Epidermal melanocyte (primary cell): ENCODE data around the gene ENC1.

Experiments
- DNase-seq: peaks from one replicate; pipeline ENCODE4 v3.0.0; 2011; ENCODE audit warnings: low spot score; ENCODE audit not compliant: insufficient read length

Gene ENC1

DNA sequence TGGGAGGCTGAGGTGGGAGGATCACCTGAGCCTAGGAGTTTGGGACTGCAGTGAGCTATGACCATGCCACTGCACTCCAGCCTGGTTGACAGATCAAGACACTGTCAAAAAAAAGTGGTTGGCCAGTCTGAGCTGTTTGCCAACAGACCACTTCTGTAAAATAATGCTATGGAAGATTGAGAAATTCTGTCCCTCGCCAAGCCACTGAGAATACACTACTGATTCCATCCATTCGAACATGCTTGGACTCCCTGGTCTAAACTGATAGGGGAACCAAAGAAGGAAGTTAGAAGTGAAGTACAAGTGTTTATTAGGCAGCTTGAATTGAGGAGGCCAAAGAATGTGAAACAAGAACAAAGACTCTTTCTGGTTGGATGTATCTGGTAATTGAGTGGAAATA is 27.2 kb downstream of the ENC1 start:
- DNase-seq: no peak

DNA sequence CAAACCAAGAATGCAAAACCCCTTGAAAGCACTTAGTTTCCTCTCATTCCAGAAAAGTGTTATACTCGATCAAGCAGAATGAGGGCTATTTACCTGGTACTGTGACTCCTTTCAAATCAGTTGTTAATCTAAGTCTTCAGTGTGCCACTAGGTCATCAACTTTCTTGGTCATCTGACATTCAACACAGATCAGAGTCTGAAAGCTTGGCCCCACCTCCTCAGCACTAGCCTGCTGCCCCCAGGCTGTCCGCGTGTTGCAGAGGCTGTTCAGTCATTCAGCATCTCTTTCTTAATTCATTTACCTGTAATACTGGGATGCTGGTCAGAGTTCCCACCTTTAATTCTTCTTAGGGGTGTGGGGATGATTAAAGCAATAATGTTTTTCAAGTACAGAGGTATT is 28.5 kb downstream of the ENC1 start:
- DNase-seq: no peak

DNA sequence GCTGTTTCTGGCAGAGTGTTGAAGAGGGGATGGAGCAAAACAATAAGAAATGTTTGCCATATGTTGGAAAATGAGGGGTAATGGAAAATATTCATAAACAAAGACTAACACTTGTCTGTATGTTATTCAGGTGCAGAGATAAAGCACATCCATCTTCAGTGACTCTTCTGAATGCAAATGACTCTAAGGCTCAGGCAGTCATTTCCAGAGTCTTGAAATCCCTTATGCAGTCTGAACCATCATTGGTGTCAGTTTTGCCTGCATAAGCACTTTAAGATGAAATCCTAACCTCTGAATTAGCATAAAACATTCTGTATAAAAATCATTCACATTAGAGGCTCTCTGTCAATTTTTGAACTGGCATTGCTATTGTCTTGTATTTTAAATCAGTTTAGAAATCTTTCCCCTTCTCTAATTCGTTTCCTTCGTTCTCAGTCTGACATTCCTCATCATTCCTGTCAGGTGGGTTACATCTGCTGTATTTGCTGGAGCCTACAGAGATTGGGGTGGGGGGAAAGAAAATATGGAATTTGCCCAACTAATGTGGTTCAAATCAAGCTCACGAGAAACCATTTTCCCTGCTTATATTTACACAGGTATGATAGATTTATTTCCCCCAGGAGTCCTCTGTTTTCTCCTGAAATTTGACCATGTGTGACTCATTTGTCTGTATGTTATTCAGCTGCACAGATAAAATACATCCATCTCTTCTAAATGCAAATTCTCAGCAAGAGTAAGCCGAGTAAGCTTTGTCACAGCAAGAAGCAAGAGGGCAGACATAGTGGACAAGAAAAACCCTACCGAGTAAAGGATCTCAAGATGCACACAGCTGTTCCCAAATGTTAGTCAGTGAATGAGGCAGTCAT is 31.6 kb downstream of the ENC1 start:
- DNase-seq: no peak

DNA sequence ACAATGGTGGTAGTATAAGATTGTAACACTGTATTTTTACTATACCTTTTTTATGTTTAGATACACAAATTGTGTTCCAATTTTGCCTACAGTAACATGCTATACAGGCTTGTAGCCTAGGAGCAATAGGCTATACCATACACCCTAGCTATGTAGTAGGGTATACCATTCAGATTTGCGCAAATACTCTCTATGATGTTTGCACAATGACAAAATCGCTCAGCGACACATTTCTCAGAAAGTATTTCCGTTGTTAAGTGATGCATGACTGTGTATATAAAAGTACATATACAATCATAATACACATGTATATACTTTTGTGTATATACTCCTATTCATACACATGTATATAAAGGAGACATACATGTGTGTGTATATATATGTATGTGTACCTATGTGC is 34.8 kb downstream of the ENC1 start:
- no peak for DNase-seq

DNA sequence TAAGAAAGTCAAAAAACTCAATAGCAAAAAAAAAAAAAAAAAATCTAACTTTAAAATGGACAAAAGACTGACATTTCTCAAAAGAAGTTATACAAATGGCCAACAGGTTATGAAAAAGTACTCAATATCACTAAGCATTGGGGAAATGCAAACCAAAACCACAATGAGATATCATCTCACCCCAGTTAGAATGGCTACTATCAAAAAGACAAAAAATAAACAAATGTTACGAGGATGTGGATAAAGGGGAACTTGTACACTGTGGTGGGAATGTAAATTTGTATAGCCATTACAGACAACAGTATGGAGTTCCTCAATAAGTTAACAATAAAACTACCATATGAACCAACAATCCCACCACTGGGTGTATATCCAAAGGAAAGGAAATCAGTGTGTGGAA is 37.2 kb downstream of the ENC1 start:
- no peak for DNase-seq

DNA sequence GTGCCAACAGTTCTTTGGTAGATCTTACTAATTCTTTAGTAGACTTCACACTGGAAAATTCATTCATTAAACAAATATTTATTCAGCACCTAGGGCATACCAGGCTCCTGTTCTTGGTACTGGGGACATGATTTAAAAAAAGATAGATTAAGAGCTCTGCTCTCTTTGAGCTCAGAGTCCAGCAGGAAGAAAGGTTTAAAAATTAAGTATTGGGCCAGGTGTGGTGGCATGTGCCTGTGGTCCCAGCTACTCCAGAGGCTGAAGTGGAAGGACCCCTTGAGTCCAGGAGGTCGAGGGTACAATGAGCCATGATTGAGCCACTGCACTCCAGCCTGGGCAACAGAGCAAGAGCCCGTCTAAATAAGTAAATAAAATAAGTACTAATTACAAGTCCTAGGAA is 41.4 kb downstream of the ENC1 start:
- no peak for DNase-seq

DNA sequence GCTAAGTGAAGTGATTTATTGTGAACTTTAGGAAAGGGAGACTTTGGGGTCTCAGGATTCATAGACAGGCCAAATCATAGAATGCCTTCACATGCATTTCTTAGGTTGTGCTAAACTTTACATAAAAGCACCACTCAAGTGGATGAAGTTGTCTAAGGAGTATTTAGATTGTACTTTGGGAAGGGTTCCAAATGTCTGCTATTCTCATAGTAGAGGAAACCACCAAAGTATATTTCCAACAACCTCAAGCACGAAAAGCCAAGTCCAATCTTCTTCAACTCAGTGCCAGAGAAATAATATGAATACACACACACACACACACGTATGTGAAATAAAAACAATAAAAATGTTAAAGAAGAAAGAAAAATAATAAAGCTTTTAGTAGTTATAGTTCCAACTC is 41.8 kb downstream of the ENC1 start:
- no peak for DNase-seq

DNA sequence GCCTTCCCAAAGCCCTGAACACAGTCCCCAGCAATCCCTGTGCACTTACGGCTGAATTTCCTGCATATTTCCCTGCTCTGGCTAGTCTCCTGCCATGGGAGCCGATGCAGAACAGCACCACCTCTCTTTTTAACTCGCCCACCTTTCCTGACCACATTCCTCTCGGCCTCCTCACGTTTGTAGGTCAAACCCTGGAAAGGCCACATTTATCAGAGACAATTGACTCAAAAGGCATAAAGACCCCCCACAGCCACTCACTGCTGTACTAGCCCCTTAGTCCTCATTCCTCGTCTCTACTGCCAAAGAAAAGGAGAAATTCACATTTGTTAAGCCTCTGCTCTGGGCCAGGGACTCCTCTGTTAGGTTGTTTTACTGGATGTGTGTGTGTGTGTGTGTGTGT is 43.6 kb downstream of the ENC1 start:
- no peak for DNase-seq

DNA sequence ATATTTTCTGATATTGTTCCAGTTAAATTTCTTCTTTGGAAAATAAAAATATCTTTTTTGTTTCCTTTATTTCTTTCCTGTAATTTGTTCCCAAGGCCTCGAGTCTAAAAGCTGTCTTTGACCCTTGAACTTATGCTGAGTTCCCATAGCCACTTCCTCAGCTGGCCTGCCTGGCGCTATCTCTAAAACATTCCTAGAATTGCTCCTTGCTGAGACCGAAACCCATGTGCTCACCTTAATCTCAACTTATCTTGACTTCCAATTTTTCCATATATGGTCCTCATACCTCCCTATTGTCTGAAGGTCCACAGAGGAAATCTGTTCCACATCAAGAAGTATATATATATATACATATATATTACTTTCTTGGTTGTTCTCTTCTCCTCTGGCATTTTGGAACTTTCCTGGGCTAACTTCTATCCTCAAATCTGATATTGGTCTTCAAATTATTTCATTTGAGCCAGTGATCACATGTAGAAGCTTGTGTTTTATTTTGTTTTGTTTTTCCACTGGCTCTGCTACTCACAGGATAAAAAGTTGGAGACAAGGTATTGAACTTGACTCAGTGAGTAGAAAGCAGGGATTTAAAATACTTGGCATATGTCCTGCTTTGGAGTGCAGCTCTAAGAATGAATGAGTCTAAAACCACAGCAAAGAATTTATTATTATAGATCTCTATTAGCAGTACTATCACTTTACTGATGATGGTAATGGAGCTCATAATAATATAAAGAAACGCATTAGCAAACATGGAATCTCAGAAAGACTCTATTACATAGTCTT is 45.2 kb downstream of the ENC1 start:
- no peak for DNase-seq

DNA sequence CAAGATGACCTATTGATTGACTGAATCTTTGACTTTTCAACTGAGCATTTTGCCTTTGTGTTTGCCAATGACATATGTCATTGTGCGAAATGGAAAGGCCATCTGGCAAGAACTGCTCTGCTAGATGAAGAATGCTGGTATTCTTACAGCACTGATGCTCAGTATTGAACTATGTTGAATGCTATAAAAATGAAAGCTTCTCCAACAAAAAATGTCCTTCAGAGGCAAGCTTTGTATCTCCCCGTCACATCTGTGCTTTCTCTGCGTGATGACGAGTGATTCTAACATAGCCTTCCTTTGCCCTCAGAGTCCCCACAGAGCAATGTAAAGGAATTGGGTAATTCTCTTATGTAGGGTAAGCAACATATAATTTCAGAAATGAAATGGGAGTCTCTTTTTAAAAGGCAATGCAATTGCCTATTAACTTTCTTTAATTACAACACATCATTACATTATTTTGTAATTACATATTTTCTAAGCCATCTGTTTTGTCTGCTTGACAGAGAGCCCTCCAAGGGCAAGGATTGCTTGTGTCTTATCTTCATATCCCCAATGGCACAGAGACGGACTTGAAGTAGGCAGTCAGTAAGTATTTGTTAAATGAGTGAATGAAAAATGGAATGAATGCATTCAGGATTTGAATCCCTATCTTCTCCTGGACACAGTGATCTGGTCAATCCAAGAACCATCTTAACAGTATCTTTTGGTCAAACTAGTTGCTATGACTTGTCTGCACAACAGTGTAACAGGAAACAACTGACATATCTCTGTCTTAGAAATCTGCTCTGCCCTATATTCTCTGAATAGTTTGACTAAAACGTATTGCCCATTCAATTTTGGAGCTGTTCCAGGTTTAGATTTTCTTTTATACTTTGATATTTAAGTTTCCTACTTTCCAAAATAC is 46.1 kb downstream of the ENC1 start:
- no peak for DNase-seq

DNA sequence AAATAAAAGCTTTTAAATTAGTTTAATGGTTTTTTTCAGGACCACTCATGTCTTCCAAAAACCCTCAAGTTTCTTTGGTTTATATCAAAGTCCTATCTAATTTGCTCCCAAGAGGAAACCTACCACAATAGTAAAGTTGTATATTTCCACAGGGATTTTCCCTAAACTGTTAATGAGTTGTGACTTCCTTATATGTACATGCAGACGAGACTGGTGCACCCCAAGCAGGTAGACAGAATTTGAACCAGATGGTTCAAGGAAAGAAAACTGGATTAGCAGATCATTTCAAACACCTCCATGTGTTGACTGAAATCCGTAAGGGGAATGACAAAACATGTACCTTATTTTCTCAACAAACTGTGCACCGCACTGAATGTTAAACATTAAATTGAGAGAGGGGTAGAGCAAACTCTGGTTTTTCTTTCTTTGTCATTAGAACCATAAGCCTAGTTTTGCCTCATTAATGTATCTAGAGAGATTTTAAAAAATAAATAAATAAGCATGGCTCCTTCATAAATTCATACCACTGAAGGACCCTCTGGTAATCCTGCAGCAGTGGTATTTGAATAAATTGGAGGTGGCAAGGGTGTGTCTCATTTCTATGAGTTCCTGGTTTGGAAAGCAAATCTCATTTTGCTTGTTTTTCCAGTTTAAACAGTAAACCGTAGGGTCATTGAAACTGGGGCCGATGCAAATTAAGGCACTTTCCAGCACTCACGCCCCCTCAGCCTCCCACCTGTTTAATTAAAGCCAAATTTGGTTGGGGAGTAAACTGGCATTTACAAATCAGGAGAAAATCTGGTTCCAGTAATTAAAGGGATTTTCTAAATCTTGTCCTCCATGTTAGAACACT is 51.1 kb downstream of the ENC1 start:
- no peak for DNase-seq

DNA sequence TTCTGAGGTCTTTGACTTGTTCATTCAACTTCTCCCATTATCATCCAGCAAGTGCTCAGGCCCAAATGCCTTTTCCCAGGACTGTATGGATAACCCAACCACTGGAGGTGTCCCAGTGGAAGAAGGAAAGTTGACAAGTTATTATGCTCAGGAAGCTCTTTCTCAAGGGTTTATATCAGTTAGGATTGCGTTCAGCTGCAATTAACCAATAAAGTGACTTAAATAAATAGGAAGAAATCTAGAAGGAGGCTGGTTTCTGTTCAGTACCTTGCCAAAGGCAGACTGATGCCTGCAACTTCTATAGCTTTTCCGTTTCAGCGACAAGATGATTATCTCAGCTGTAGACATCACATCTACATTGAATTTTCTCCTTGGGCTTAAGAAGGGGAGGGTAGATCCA is 52.1 kb downstream of the ENC1 start:
- DNase-seq: no peak

DNA sequence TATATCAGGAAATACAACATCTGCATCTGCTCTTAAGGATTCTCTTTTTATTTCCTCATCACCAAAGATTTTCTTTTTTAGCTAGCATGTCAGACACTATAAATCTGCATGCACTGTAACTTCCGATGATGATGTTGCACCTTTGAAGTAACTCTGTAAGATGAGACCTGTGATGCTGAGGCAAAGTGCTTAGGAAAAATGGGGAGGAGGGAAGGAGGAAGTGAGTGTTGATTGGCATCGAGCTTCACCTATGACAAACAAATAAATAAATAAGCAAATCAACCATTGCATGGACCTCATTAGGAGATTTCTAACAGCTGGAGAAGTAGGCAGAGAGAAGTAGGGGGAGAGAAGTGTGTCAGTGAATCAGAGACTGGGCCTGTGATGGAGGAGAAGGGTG is 52.6 kb downstream of the ENC1 start:
- no peak for DNase-seq

DNA sequence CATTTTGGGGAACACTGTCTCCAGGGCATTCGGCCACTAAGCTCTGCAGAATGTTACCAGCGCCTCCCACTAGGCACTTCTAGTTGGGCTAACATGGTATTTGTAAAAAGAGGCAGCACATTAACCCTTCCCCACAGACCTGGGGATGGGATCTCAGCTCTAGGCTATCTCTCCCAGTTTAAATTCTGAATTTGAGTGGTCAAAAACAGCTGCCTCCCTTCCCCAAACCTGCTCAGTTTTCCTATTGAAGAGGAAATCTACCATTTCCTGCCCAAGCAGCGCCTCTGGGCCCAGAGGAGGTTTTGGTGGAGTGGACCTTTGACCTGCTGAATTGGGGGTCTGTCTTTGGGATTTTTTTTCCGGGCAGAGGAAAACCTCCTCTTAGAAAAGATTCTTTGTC is 53.2 kb downstream of the ENC1 start:
- DNase-seq: no peak

DNA sequence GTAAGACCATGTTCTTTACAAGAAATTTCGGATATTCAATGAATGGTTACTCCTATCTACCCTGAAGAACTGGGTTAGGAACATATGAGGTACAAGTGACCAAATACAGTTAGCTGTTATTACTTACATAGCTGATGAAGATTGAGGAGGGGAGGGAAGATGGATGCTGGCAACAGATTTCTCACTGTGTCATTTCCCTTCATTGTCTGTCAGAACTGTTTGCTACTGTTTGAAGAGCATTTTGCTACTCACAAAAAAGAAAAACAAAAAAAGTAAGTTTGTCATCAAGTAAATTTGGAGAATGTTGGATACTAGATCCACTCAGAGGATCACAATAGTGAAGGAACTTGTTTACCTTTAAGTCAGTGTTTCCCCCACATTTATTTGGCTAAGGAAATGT is 53.7 kb downstream of the ENC1 start:
- DNase-seq: no peak

DNA sequence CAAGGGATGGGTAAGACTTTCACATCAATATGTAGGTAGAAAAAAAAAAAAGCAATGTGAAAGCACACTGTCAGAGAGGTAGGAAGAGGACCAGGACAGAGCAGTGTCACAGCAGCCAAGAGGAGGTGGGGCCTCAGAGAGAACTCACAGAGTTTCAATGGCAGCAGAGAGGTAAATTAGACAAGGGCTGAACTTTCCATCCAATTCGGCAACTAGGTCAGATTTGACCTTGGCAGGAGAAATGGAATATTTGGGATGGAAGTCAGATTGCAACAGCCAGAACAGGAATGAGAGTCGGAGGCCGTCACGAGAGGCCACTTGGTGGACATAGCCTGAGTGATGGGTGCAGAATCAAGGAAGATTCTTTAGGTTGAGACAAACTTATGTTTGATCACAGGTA is 57.7 kb downstream of the ENC1 start:
- DNase-seq: no peak

DNA sequence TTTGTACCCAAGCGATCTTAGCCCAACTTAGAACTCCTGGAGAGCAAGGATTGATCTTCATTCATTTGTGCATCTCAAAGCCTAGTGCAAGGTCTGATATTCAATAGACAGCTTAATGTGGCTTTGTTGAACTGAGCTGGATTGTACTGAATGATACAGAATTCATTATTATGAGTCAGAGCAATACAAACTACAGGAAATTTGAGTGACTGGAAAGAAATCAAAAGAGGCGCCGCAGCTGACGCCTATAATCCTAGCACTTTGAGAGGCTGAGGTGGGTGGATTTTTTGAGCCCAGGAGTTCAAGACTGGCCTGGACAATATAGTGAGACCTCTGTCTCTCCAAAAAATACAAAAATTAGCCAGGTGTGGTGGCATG is 58.6 kb downstream of the ENC1 start:
- DNase-seq: no peak

DNA sequence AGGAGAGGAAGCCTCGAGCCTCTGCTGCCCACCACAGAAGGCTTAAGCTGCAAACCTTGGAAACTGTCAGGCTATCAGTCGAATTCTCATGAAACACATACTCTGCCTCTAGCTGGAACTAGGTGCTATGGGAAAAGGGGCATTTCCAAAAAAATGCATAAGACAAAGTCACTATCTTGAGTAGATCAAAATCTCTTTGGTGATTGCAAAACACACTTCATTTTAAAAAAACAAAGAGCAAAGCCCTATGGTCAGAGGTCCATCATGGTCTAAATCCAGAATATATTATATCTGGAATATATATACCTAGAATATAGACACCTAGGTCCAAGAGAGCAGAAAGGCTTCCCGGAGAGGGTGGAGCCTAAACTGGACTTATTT is 59.8 kb downstream of the ENC1 start:
- no peak for DNase-seq

DNA sequence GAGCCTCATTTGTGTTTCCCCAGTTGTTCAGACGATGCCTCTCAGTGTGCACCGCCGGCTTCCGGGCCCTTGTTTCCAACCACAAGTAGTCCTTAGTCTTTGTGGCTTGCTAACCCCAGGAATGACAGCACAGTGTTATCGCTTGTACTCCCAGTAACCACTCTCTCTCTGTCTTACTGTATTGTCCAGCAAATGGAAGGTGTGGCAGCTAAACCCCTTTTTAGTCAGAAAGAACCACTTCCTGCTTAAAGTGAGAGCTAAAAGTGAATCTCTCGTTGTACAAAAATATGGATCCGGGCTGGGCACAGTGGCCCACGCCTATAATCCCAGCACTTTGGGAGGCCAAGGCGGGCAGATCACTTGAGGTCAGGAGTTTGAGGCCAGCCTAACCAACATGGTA is 61.3 kb downstream of the ENC1 start:
- no peak for DNase-seq

DNA sequence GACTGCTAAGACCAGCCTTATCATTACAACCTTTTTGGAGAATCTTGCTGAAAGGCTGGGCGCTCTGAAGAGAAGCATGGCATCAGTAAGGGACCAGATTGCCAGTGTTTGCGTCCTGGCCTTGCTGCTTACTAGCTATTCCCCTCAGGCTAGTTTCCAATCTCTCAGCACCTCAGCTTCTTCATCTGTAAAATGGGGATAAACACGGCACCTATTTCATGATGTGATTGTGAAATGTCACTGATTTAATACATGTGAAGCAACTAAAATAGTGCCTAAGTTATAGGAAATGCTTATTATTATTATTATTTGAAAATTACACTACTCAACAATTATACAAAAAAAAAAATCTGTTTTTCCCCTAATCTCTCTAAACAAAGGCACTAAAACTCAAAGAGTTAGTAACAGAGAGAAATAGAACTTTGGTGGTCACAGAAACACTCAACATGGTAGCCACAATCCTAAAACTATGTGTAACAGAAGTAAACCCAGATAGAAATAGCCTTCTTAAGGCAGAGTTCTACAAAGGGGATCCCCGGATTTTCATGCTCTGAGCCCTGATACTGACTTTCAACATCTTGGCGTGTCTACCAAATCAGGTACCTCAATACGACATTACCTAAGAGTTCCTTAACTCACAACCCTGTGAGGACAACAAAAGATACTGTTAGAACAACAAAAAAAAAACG is 62.0 kb downstream of the ENC1 start:
- no peak for DNase-seq
